Body of pancreas (tissue), 4 donors: Measurements from ENCODE around the gene KCNN3.

Source experiments
- CTCF ChIP-seq, 7 experiments: fragments of 450-650 bp in 4 of 7; fragments of 200-600 bp in 3 of 7; sonication (generic) in 3 of 7; IDR thresholded peaks; one replicate each; pipeline ENCODE4 v1.5.1; 2016 to 2019; ENCODE audit warnings: antibody characterized with exemption in 7 of 7
- POLR2A ChIP-seq, 3 donors: fragments of 450-650 bp; IDR thresholded peaks; one replicate each; pipeline ENCODE4 v1.6.1; 2016; ENCODE audit warnings: antibody characterized with exemption in 3 of 3, mild to moderate bottlenecking in 2 of 3

GRCh38 chr1:154906621-154907081 lies 36.6 kb upstream of the KCNN3 start:
- peak in 4 of 7 experiments; percentile 48 to 62 (median 56) for TF ChIP-seq CTCF (IDR thresholded peaks at IDR 0.05)
- no peak for TF ChIP-seq POLR2A (IDR thresholded peaks at IDR 0.05)
